Superior temporal gyrus (tissue), 1 donor: ENCODE results near the gene NIPA2.
A peak's percentile ranks its signal among the peaks of the same experiment; 100 is the strongest.
"Not testable (repeated sequence)": the region's sequence is repeated elsewhere in the genome, so short reads cannot be mapped to it uniquely, and the experiment has no call there.

Source experiments
- DNase-seq: peaks from one replicate; pipeline ENCODE4 v3.0.0-alpha.2; 2016; ENCODE audit errors: extremely low spot score

The NIPA2 gene

DNA sequence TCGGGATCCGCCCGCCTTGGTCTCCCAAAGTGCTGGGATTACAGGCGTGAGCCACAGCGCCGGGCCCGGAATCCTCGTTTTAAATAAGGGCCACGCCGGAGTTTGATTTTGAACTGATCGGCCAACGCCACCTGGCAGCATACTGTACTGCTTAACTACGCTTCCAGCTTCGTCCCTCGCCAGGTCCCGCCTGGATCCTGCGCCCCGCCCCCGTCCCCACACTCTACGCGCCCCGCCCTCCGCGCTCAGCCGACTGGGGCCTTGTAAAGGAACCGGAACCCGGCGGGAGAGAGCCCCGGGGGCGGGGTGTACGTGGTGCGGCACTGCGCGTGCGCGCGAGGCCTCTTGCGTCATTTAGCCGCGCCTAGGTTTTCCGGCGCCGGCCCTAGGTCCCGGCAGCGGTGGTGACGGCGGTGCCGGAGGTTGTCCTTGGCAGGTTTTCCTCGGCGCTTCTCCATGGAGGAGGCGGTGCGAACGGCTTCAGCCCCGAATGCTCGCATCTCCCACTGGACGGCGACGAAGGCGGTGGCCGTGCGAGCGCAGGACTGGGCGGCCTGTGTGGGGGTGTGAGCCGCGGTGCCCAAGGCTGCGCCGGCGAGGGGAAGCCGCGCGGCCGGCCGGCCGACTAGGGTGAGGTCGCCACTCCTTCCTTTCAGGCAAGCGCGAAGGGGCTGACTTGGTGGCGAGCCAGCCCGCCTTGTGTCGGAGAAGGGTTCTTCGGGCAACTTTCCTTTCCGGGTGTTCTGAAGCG is at the start of gene NIPA2:
Gene NIPA2 (plus strand): TSS at position 375 of the 751 bp plus-strand sequence. CDS start 13,066 bp downstream, outside the sequence.
- DNase-seq = peak; percentile 98

GRCh38 chr15:22794063-22794462 is 44.4 kb upstream of the NIPA2 start:
- DNase-seq = no peak

GRCh38 chr15:22794621-22795167 is 43.8 kb upstream of the NIPA2 start:
- no peak for DNase-seq

DNA sequence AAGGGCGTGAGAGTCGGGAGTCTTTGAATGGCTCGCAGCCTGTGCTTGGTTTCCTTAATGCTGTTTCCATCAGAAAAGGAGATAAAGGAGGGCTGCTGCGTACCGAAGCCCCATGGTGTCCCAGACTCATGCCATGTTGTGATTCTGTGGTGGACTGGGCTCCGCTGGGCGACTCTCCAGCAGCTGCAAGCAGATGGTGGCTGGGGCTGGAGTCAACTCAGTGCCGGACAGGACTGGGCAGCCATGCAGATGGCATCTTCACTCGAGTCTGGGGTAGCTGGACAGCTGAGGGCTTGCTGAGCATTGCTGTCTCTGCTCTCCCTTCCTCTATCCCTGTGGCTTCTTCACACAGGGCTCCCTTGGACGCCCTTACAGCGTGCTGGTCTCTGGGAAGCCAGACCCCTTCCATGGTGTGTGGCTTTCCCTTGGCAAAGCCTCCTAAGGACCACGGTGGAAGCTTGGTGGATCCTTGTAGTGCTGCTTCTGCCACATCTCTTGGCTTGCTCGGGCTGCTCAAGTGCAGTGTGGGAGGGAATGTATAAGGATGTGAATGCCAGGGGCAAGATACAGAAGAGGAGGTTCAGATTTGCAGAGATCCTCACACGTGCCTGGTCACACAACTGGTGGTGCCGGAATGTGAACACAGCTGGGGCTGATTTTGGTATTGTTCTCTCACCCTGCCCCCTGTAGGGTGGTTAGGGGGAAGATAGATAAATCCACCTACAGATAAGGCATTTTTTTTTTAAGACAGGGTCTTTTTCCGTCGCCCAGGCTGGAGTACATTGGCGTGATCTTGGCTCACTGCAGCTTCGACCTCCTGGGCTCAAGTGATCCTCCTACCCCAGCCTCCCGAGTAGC is 43.0 kb upstream of the NIPA2 start:
- DNase-seq = no peak

DNA sequence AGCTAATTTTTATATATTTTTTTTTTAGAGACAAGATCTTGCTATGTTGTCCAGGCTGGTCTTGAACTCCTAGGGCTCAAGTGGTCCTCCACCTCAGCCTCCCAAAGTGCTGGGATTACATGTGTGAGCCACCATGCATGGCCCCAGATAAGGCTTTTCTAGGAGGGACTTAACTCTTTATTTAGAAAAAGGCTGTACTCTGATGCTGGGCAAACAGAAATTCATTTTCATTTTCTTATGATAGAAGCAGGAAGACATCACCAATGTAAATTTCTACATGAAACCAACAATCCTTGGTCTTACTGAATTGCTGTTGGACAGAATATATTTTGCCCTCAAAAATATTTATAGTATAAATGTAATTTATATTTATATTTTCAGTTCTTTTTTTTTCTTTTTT is 42.4 kb upstream of the NIPA2 start:
- DNase-seq = no peak

DNA sequence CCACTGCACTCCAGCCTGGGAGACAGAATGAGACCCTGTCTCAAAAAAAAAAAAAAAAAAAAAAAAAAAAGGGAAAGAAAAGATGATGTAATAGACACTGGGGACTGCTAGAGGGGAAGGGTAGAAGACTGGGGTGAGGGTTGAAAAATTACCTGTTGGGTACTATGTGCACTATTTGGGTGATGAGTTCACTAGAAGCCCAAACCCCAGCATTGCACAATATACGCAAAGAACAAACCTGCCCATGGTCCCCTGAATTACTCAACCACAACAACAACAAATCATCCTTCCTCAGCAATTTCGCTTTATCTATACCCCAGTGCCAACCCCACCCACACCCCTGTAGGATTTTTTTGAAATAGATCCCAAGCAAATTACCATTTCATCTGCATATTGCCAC is 38.6 kb upstream of the NIPA2 start:
- DNase-seq = no peak

GRCh38 chr15:22803006-22803405 is 35.5 kb upstream of the NIPA2 start:
- DNase-seq = not testable (repeated sequence)

GRCh38 chr15:22806156-22806555 is 32.3 kb upstream of the NIPA2 start:
- DNase-seq = peak; percentile 91

DNA sequence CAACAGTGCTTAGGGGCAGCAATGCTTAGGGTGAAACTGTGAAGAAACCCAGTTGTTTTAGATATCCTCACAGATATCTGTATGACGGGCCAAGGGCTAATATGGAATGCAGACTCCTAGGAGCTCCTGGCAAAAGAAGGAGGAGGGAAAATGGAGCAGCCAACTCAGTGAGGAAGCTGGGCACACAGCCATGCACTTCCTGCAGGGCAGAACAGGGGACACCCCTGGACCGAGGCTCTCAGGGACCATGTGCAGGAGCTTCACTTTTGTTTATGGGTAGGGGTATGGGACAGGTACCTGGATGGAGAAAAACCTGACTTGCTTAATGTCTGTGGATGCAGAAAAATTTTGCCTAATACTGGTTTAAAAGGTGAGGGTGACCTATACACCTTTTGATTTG is 31.8 kb upstream of the NIPA2 start:
- DNase-seq = no peak

DNA sequence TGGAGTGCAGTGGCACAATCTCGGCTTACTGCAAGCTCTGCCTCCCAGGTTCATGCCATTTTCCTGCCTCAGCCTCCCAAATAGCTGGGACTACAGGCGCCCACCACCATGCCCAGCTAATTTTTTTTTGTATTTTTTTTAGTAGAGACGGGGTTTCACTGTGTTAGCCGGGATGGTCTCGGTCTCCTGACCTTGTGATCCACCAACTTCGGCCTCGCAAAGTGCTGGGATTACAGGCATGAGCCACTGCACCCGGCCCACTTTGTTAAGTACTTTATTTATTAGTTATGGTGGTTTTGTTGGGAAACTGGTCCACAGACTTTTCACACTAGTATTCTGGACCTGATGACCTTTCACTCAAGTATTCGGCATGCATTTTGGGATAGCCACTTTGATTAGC is 30.6 kb upstream of the NIPA2 start:
- not testable (repeated sequence) for DNase-seq

DNA sequence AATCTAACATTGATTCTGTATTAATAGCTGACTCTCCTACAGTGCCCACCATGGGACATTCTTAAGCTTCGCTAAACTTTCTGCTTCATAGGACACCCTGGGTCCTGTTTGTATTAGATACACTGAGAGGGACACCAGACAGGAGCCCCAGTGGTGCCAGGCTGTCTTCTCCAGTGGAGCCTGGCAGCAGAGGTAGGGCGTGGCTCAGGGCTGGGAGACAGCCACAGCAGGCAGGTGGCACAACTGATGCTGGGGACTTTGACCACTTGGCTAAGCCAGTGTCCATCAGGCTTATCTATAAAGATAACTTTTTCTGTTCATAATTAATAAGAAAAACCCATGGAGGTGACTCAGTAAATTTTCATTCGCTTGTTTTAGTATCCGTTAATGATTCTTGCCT is 30.2 kb upstream of the NIPA2 start:
- DNase-seq = no peak

GRCh38 chr15:22808761-22809280 is 29.6 kb upstream of the NIPA2 start:
- DNase-seq = no peak

DNA sequence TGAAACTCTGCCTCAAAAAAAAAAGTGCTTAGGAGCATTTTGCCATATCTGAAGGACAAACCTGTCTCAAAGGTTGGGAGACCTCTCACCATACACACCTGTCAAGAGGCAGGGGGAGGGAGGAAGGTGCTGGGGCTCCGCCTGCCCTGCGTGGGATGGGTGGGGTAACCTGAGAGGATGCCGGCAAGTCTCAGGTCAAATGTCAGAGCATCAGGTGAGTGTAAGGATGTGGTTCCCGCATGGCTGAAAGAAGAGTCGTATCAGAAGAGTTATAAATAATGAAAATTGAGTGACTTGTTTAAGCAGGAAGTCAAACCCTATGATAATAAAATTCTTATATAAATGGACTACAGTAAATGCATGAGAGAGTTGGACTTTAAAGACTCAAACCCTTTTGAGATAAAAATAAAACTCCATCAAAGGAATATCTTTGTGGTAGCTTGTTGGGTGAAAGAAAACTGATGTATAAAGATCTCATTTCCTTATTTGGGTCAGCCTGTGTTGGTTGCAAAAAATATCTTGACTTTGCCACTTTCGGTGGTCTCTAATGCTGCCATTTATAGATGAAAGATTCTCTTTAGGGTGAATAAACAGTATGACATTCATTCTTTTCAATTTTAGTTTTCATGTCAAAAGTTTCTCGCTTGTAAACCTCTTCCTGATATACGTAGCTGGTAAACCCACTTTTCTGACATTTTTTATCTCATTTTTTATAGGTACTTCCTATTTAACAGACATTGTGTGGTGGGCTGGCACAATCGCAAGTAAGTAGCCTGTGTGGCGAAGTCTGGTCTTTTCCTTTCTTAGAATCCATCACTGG is 28.2 kb upstream of the NIPA2 start:
- no peak for DNase-seq

- DNase-seq = no peak
These were observed 27.6 kb upstream of the NIPA2 start for GRCh38 chr15:22810853-22811338.

GRCh38 chr15:22811640-22812039 is 26.8 kb upstream of the NIPA2 start:
- peak; percentile 88 for DNase-seq

DNA sequence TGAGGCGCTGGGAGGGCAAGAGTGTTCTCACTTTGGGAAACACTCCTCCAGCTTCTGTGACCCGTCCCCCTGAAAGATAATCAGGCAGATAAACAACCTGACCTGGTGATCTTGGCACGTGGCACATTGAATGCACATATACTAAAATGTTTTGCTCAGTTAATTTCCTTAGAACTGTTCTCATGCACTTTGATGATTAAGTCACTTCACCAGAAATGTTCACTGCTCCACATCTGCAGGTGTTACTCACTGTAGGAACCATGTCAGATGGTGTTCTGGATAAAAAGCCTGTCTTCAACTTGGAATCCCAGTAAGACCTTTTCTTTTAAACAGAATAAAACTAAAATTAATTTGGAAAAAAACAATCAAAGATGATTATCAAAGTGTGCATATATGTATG is 24.6 kb upstream of the NIPA2 start:
- DNase-seq = no peak

DNA sequence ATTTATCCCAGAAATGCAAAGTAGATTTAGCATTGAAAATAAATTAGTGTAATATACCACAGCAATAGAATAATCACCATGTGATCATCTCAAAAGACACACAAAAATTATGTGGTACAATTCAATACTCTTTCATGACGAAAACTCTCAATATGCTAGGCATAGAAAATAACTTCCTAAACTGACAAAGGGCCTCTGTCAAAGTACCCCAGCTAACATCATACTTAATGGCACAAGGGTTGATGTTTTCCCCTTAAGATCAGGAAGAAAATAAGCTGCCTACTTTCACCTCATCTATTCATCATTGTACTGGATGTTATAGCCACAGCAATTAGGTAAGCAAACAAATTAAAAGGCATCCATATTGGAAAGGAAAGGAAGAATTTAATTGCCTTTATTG is 22.7 kb upstream of the NIPA2 start:
- no peak for DNase-seq

- no peak for DNase-seq
These were observed 18.8 kb upstream of the NIPA2 start for GRCh38 chr15:22819651-22820050.

DNA sequence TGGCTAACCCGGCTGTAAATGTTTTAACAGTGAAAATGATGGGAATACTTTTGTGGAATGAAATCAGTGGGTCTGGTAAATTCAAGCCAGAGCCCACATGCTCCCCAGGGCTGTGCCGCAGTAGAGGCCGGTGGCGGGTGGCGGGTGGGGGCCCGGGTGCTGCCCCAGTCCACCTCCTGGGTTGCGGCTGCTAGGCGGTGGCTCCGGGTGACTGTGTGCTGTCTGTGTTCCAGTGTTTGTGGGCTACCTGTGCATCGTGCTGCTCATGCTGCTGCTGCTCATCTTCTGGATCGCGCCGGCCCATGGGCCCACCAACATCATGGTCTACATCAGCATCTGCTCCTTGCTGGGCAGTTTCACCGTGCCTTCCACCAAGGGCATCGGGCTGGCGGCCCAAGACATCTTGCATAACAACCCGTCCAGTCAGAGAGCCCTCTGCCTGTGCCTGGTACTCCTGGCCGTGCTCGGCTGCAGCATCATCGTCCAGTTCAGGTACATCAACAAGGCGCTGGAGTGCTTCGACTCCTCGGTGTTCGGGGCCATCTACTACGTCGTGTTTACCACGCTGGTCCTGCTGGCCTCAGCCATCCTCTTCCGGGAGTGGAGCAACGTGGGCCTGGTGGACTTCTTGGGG is 14.9 kb upstream of the NIPA2 start:
- DNase-seq = no peak

GRCh38 chr15:22827125-22827524 is 11.3 kb upstream of the NIPA2 start:
- no peak for DNase-seq

DNA sequence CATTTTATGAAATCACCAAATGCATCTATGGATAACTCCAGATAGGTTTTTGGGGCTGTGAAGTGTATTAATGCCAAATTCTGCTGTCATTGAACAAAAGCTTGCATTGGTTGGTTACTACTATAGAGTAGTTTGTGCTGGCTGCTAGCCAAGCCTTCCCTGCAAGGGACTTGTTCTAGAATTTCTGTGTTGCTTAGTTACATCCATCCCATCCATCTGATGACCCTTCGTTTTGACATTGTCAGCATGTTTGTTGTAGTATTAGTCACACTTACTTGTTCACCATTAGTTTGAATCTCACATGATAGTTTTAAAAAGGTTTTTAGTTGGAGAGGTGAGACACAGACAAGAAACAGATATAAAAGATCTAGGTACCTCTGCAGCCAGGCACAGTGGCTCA is 7.0 kb upstream of the NIPA2 start:
- DNase-seq = no peak
